PC-9 (cell line): ENCODE measurements around the gene SKIDA1. TPM values are rescaled to one million over a fixed set of nuclear protein-coding genes. Genes with fewer than 3 reads are reported as not detected.
A peak's percentile ranks its signal among the peaks of the same experiment; 100 is the strongest.

Experiments used
- BruUV-seq: library from RNA; stranded (reverse); fragments of 400-500 nt; replicated peaks from 2 replicates; lab custom pipeline; 2021; lab: Mats Ljungman, UMichigan
- CTCF ChIA-PET: fragments of 300-600 bp; sonication (Branson Sonifier 250); formaldehyde crosslinking; loops from one replicate; lab custom pipeline; 2022; ENCODE audit warnings: antibody characterized with exemption; lab: Charles Lee
- POLR2A ChIA-PET: fragments of 300-600 bp; sonication (Branson Sonifier 250); formaldehyde crosslinking; loops from one replicate; lab custom pipeline; 2022; ENCODE audit warnings: antibody characterized with exemption; ENCODE audit not compliant: unreplicated experiment; lab: Charles Lee
- DNase-seq, 2 experiments: peaks; one replicate each; pipeline versions ENCODE4 v3.0.0 to v3.0.0-alpha.2; 2015 to 2022; ENCODE audit warnings: mixed read lengths in 1 of 2
- H2AFZ ChIP-seq: fragments of 200-600 bp; sonication (generic); 2 replicates; pipeline ENCODE4 v1.8.1; 2017; ENCODE audit warnings: antibody characterized with exemption
- H3F3A ChIP-seq: fragments of 200-600 bp; sonication (generic); 2 replicates; pipeline ENCODE4 v1.8.1; 2017; ENCODE audit warnings: antibody characterized with exemption, mild to moderate bottlenecking, low read depth; ENCODE audit not compliant: insufficient read depth
- H3K27ac ChIP-seq: fragments of 200-600 bp; sonication (generic); 2 replicates; pipeline ENCODE4 v1.6.1; 2016; ENCODE audit warnings: mixed run types
- H3K27me3 ChIP-seq: fragments of 200-600 bp; sonication (generic); 2 replicates; pipeline ENCODE4 v1.6.1; 2016; ENCODE audit warnings: low read depth, mixed run types; ENCODE audit not compliant: insufficient read depth
- H3K36me3 ChIP-seq: fragments of 200-600 bp; sonication (generic); 2 replicates; pipeline ENCODE4 v1.6.1; 2016; ENCODE audit warnings: low read depth, mixed run types
- H3K4me1 ChIP-seq: fragments of 200-600 bp; sonication (generic); replicated peaks from 2 replicates; pipeline ENCODE4 v1.6.1; 2016; ENCODE audit warnings: mixed run types; ENCODE audit not compliant: insufficient read depth
- H3K4me2 ChIP-seq: fragments of 200-600 bp; sonication (generic); 2 replicates; pipeline ENCODE4 v1.6.1; 2017; ENCODE audit warnings: mixed run types
- H3K4me3 ChIP-seq: fragments of 200-600 bp; sonication (generic); 2 replicates; pipeline ENCODE4 v1.6.1; 2016; ENCODE audit warnings: mixed run types
- H3K79me2 ChIP-seq: fragments of 200-600 bp; sonication (generic); 2 replicates; pipeline ENCODE4 v1.6.1; 2017; ENCODE audit warnings: low read depth, mixed run types
- H3K9me2 ChIP-seq: fragments of 200-600 bp; sonication (generic); 2 replicates; pipeline ENCODE4 v1.8.1; 2017; ENCODE audit warnings: mild to moderate bottlenecking; ENCODE audit not compliant: insufficient read depth
- H3K9me3 ChIP-seq: fragments of 200-600 bp; sonication (generic); 2 replicates; pipeline ENCODE4 v1.8.1; 2016; ENCODE audit warnings: low read depth; ENCODE audit not compliant: insufficient read depth
- H4K20me1 ChIP-seq: fragments of 200-600 bp; sonication (generic); 2 replicates; pipeline ENCODE4 v1.8.1; 2017; ENCODE audit not compliant: insufficient read depth
- CTCF ChIP-seq: fragments of 200-600 bp; sonication (generic); conservative IDR thresholded peaks from 2 replicates; pipeline ENCODE4 v1.6.1; 2017; ENCODE audit warnings: mixed run types, antibody characterized with exemption, mild to moderate bottlenecking, moderate library complexity
- EZH2 ChIP-seq: fragments of 200-600 bp; sonication (generic); IDR thresholded peaks from 2 replicates; pipeline ENCODE4 v1.8.0; 2017; ENCODE audit warnings: antibody characterized with exemption, low read depth
- intact Hi-C: fragments of 100-400 bp; cut with micrococcal nuclease; formaldehyde crosslinking; loops from one replicate; pipeline ENCODE4 v1.10.0; 2022; ENCODE audit not compliant: unreplicated experiment
- total RNA-seq: library from RNA; stranded (reverse); gene quantifications from 2 replicates; pipeline ENCODE4 v1.2.3, GENCODE V29; 2021

Gene SKIDA1
- total RNA-seq, 1 experiment from 2014 or later: 1.1 TPM

GRCh38 chr10:21526188-21526859 is 842 bp upstream of the SKIDA1 start:
- no peaks in the 10 kb centered on the region for H3K79me2 ChIP-seq
- POLR2A ChIA-PET: interaction anchor here (0.5 to 0.6 kb wide), 2 partner anchors 10 to 192 kb away, joined by 3 to 35 read pairs; no protein-coding TSS in a partner anchor
- DNase-seq: no peak
- peak overlapping the region; percentile 81 for H2AFZ ChIP-seq
- peak overlapping the region; percentile 79 for H3K27ac ChIP-seq
- peaks cover 30% of the 10 kb centered on the region for H3K4me1 ChIP-seq
- intact Hi-C loops: loop anchor here (1.0 to 10.0 kb wide), 5 partner anchors 8 to 908 kb away; no protein-coding TSS in a partner anchor
- H3K4me2 ChIP-seq: peak overlapping the region; percentile 98
- TF ChIP-seq CTCF (no peak), EZH2 (no peak)
- CTCF ChIA-PET: interaction anchor here (0.5 to 0.8 kb wide), 2 partner anchors 30 to 31 kb away, joined by 5 to 17 read pairs; no protein-coding TSS in a partner anchor
- H4K20me1 ChIP-seq: no peaks in the 10 kb centered on the region
- H3K36me3 ChIP-seq: no peaks in the 10 kb centered on the region
- no peaks in the 10 kb centered on the region for H3K9me3 ChIP-seq
- TSS peak; percentile 79 for BruUV-seq
- no peaks in the 10 kb centered on the region for H3K9me2 ChIP-seq
- no peaks in the 10 kb centered on the region for H3K27me3 ChIP-seq
- peak overlapping the region; percentile 71 for H3K4me3 ChIP-seq
- peaks cover 23% of the 10 kb centered on the region for H3F3A ChIP-seq

DNA sequence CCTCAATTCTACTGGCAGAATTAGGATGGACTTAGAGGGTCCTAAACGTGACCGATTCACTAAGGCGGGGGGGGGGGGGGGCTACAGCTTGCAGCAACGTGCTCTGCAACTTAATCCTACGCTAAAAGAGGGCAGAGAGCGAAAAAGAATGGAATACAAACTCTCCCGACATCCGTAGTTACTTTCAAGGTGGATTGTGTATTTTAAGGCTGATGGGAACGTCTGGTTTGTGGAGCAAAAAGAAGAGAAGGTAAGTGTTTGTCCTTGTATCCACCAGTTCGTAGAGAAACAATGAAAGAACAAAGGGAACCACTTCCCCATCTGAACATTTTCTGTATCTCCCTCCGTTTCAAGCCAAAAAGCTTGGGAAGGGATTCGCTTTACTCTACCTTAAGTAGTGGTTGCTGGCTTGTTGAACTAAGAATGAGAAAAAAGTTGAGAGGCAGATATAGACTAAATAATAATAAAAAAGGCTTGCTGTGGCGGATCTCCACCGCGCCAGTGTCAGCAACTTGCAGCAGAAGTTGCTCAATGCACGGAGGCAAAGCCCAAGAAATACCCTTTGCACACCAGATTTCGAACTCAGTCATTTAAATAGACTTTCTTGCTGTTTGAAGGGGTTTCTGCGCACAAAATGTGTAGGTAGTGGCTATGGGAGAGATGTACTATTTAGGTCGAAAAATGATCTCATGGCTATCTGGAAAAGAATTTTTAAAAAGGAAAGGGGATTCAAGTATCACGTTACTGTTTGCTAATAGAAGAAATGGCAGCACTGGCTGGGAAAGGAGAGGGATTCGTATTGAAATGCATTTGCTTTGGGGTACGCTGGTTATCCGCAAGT is 736 bp downstream of the SKIDA1 start:
- TF ChIP-seq EZH2 (no peak), CTCF (no peak)
- CTCF ChIA-PET: interaction anchor here (0.6 kb wide), 1 partner anchor 8 kb away, joined by 3 read pairs; no protein-coding TSS in a partner anchor
- Histone ChIP-seq H3K4me3 (peak overlapping the region; percentile 71), H2AFZ (peak overlapping the region; percentile 90), H3K27ac (peak overlapping the region; percentile 79), H3K4me2 (peak overlapping the region; percentile 98), H3K27me3 (no peaks in the 10 kb centered on the region), H4K20me1 (no peaks in the 10 kb centered on the region), H3K79me2 (no peaks in the 10 kb centered on the region), H3K9me2 (no peaks in the 10 kb centered on the region), H3K9me3 (no peaks in the 10 kb centered on the region), H3K4me1 (peaks cover 37% of the 10 kb centered on the region), H3K36me3 (no peaks in the 10 kb centered on the region), H3F3A (peaks cover 23% of the 10 kb centered on the region)
- POLR2A ChIA-PET: interaction anchor here (0.6 to 0.7 kb wide), 4 partner anchors 9 to 1162 kb away, joined by 3 to 8 read pairs (median 6); no protein-coding TSS in a partner anchor
- peak in 1 of 2 experiments; percentile 15 for DNase-seq
- TSS peak; percentile 57 for BruUV-seq
- intact Hi-C loops: loop anchor here (2.0 to 10.0 kb wide), 4 partner anchors 160 to 910 kb away; no protein-coding TSS in a partner anchor

DNA sequence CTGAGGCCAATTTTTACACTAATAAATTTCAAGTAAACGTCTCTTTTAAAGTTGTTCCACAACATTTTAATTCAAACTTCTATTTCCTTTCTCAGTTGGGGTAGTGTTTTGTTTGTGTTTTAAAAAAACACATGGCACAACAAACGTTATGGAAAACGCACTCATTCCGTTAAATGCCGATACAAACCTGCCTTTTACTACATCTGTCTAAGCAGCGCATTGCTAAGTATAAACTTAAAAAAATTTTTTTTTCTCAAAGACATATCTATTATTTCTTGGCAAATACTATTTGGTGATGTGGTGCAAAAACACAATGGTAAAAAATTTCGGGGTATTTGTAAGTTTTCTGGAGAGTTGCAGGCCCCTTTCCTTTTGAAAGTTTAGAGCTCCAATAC is 1.4 kb downstream of the SKIDA1 start:
- Histone ChIP-seq H3F3A (peaks cover 23% of the 10 kb centered on the region), H3K27ac (peak overlapping the region; percentile 79), H2AFZ (peak overlapping the region; percentile 90), H3K9me3 (no peaks in the 10 kb centered on the region), H3K4me2 (peak overlapping the region; percentile 98), H4K20me1 (no peaks in the 10 kb centered on the region), H3K79me2 (no peaks in the 10 kb centered on the region), H3K36me3 (no peaks in the 10 kb centered on the region), H3K9me2 (no peaks in the 10 kb centered on the region), H3K4me3 (peak overlapping the region; percentile 71; the same call in 1 of the 2 replicates), H3K4me1 (peaks cover 43% of the 10 kb centered on the region), H3K27me3 (no peaks in the 10 kb centered on the region)
- TF ChIP-seq EZH2 (no peak), CTCF (no peak)
- ChIA-PET CTCF (interaction anchor here (0.6 kb wide), 1 partner anchor 7 kb away, joined by 3 read pairs; no protein-coding TSS in a partner anchor), POLR2A (interaction anchor here (0.7 kb wide), 1 partner anchor 8 kb away, joined by 8 read pairs; no protein-coding TSS in a partner anchor)
- no TSS peak for BruUV-seq
- intact Hi-C loops: loop anchor here (2.0 to 10.0 kb wide), 3 partner anchors 159 to 911 kb away; no protein-coding TSS in a partner anchor
- no peak for DNase-seq
